ENCODE measurements around the gene RSPO4.

The RSPO4 gene

GRCh38 chr20:1001911-1002681 is at the start of gene RSPO4:
TSS of gene RSPO4 (minus strand) at chr20:1002311. CDS start at chr20:1002164, 147 bp downstream.
- TF ChIP-seq MYC (IDR thresholded peaks at IDR 0.05; ENCODE audit: low read depth, low read length) = no peak
- TF ChIP-seq CTCF (IDR thresholded peaks at IDR 0.05; ENCODE audit: low read depth, low read length) = no peak
- no peak for TF ChIP-seq MAX (IDR thresholded peaks at IDR 0.05; ENCODE audit: low read depth, low read length)
- no peak for TF ChIP-seq POLR2A (IDR thresholded peaks at IDR 0.05; ENCODE audit: extremely low read depth, insufficient read length)
- no peak within 1 kb of the TSS for H3K4me3 ChIP-seq (ENCODE audit: low read depth, low read length)
- no peak for DNase-seq (ENCODE audit: low read depth)

DNA sequence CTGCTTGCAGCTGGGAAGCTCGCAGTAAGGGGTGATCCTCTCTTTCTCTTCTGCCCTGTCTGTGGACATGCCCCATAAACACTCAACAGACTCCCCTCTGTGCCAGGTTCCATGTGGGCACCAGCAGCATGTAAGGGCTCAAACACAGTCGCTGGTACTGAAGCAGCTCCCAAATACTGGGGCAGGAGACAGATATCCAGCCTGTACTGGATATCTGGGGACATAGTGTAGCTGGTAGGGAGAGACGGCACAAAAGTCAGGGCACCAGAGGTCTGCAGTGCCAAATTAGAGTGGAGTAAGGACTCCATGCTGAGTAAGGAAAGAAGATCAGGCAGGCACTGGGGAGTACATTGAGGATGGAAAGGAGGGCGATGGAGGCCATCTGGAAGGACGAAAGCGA is 48.3 kb upstream of the RSPO4 start:
- TF ChIP-seq CTCF (IDR thresholded peaks at IDR 0.05; ENCODE audit: low read depth, low read length) = no peak
- no peak for TF ChIP-seq MAX (IDR thresholded peaks at IDR 0.05; ENCODE audit: low read depth, low read length)
- no peak for TF ChIP-seq POLR2A (IDR thresholded peaks at IDR 0.05; ENCODE audit: extremely low read depth, insufficient read length)
- TF ChIP-seq MYC (IDR thresholded peaks at IDR 0.05; ENCODE audit: low read depth, low read length) = no peak
- DNase-seq (ENCODE audit: low read depth) = no peak
- H3K4me3 ChIP-seq (ENCODE audit: low read depth, low read length) = no peak overlapping the region

- no peak for DNase-seq (ENCODE audit: low read depth)
- TF ChIP-seq MYC (IDR thresholded peaks at IDR 0.05; ENCODE audit: low read depth, low read length) = no peak
- no peak for TF ChIP-seq POLR2A (IDR thresholded peaks at IDR 0.05; ENCODE audit: extremely low read depth, insufficient read length)
- TF ChIP-seq MAX (IDR thresholded peaks at IDR 0.05; ENCODE audit: low read depth, low read length) = no peak
- TF ChIP-seq CTCF (IDR thresholded peaks at IDR 0.05; ENCODE audit: low read depth, low read length) = no peak
- H3K4me3 ChIP-seq (ENCODE audit: low read depth, low read length) = no peak overlapping the region
Measured at GRCh38 chr20:1045860-1046418, 43.8 kb upstream of the RSPO4 start.

- no peak for DNase-seq (ENCODE audit: low read depth)
- TF ChIP-seq CTCF (IDR thresholded peaks at IDR 0.05; ENCODE audit: low read depth, low read length) = no peak
- TF ChIP-seq MAX (IDR thresholded peaks at IDR 0.05; ENCODE audit: low read depth, low read length) = no peak
- no peak for TF ChIP-seq MYC (IDR thresholded peaks at IDR 0.05; ENCODE audit: low read depth, low read length)
- H3K4me3 ChIP-seq (ENCODE audit: low read depth, low read length) = no peak overlapping the region
Measured at GRCh38 chr20:1041845-1042390, 39.8 kb upstream of the RSPO4 start.

GRCh38 chr20:1038205-1038604 is 36.1 kb upstream of the RSPO4 start:
- no peak for DNase-seq (ENCODE audit: low read depth)
- TF ChIP-seq CTCF (IDR thresholded peaks at IDR 0.05; ENCODE audit: low read depth, low read length) (no peak), MAX (IDR thresholded peaks at IDR 0.05; ENCODE audit: low read depth, low read length) (no peak), POLR2A (IDR thresholded peaks at IDR 0.05; ENCODE audit: extremely low read depth, insufficient read length) (no peak), MYC (IDR thresholded peaks at IDR 0.05; ENCODE audit: low read depth, low read length) (no peak)
- H3K4me3 ChIP-seq (ENCODE audit: low read depth, low read length) = no peak overlapping the region
